IMR-90 (cell line): Measurements from ENCODE around the gene DAGLA. TPM values are rescaled to one million over a fixed set of nuclear protein-coding genes. Genes with fewer than 3 reads are reported as not detected.

Experiments used
- ATAC-seq: fragments of 200-7000 bp; cut with Tn5 transposase; 2 replicates; pipeline ENCODE4 v1.9.1; 2020; ENCODE audit warnings: low read depth, mild to moderate bottlenecking, moderate library complexity
- BruUV-seq: library from RNA; stranded (reverse); fragments of 400-500 nt; replicated peaks from 2 replicates; lab custom pipeline; 2021; lab: Mats Ljungman, UMichigan
- CTCF ChIA-PET: fragments of 300-600 bp; formaldehyde crosslinking; extraction: SDS; loops from one replicate; lab custom pipeline; 2021; ENCODE audit warnings: antibody characterized with exemption; lab: Yijun Ruan, JAX
- POLR2A ChIA-PET: fragments of 300-600 bp; sonication (Branson Sonifier 250); formaldehyde crosslinking; loops from one replicate; lab custom pipeline; 2022; ENCODE audit warnings: antibody characterized with exemption; ENCODE audit not compliant: unreplicated experiment; lab: Charles Lee
- DNase-seq: peaks from one replicate; pipeline ENCODE4 v3.0.0; 2013
- H2AFZ ChIP-seq: replicated peaks from 2 replicates; pipeline ENCODE3; 2013; ENCODE audit warnings: low read length, mild to moderate bottlenecking; ENCODE audit not compliant: poor library complexity
- H2AK5ac ChIP-seq: 2 replicates; pipeline ENCODE4 v1.6.1; 2013; ENCODE audit warnings: low read depth, low read length, inconsistent platforms
- H2AK9ac ChIP-seq: replicated peaks from 2 replicates; pipeline ENCODE3; 2013; ENCODE audit warnings: mild to moderate bottlenecking, low read depth, low read length, moderate library complexity; ENCODE audit not compliant: poor library complexity
- H2BK120ac ChIP-seq: 2 replicates; pipeline ENCODE4 v1.6.1; 2013; ENCODE audit warnings: low read depth, low read length, inconsistent platforms
- H2BK15ac ChIP-seq: 3 replicates; pipeline ENCODE4 v1.6.1; 2013; ENCODE audit warnings: low read depth, low read length, inconsistent platforms
- H2BK20ac ChIP-seq: 2 replicates; pipeline ENCODE4 v1.6.1; 2013; ENCODE audit warnings: low read depth, mild to moderate bottlenecking, inconsistent platforms, low read length, moderate library complexity
- H2BK5ac ChIP-seq: 2 replicates; pipeline ENCODE4 v1.6.1; 2013; ENCODE audit warnings: mild to moderate bottlenecking, low read depth, low read length, inconsistent platforms; ENCODE audit not compliant: poor library complexity, severe bottlenecking
- H3K14ac ChIP-seq: replicated peaks from 2 replicates; pipeline ENCODE4 v1.6.1; 2013; ENCODE audit warnings: low read depth, low read length, inconsistent platforms
- H3K18ac ChIP-seq: 2 replicates; pipeline ENCODE4 v1.6.1; 2013; ENCODE audit warnings: low read depth, low read length, control low read depth
- H3K23ac ChIP-seq: 2 replicates; pipeline ENCODE4 v1.6.1; 2013; ENCODE audit warnings: low read depth, low read length, inconsistent platforms
- H3K27ac ChIP-seq: 2 replicates; pipeline ENCODE4 v1.5.1; 2013; ENCODE audit warnings: mild to moderate bottlenecking, control low read depth, low read length; ENCODE audit not compliant: insufficient read depth
- H3K27me3 ChIP-seq: 2 replicates; pipeline ENCODE4 v1.6.1; 2013; ENCODE audit warnings: low read length; ENCODE audit not compliant: control insufficient read depth, insufficient read depth
- H3K36me3 ChIP-seq: 2 replicates; pipeline ENCODE4 v1.6.1; 2013; ENCODE audit warnings: low read length, mixed read lengths; ENCODE audit not compliant: control insufficient read depth, insufficient read depth
- H3K4ac ChIP-seq: 2 replicates; pipeline ENCODE4 v1.6.1; 2013; ENCODE audit warnings: low read depth, low read length, inconsistent platforms
- H3K4me1 ChIP-seq: 2 replicates; pipeline ENCODE4 v1.6.1; 2013; ENCODE audit warnings: low read length, mixed read lengths; ENCODE audit not compliant: control insufficient read depth, insufficient read depth
- H3K4me2 ChIP-seq: 2 replicates; pipeline ENCODE4 v1.6.1; 2013; ENCODE audit warnings: low read depth, mild to moderate bottlenecking, control low read depth, low read length, moderate library complexity
- H3K4me3 ChIP-seq: 2 replicates; pipeline ENCODE4 v1.5.1; 2013; ENCODE audit warnings: low read depth, mild to moderate bottlenecking, control low read depth, low read length, moderate library complexity; ENCODE audit not compliant: insufficient read depth
- H3K56ac ChIP-seq: 2 replicates; pipeline ENCODE4 v1.6.1; 2013; ENCODE audit warnings: low read length, inconsistent platforms; ENCODE audit not compliant: insufficient read depth; ENCODE audit errors: extremely low read depth
- H3K79me1 ChIP-seq, 2 experiments: 2 replicates each; pipeline ENCODE4 v1.6.1; 2013; ENCODE audit warnings: low read length in 2 of 2, inconsistent platforms in 1 of 2, low read depth in 1 of 2
- H3K9ac ChIP-seq: 2 replicates; pipeline ENCODE4 v1.6.1; 2013; ENCODE audit warnings: low read depth, low read length, control low read depth
- H3K9me1 ChIP-seq: 2 replicates; pipeline ENCODE4 v1.6.1; 2013; ENCODE audit warnings: low read length, inconsistent platforms; ENCODE audit not compliant: insufficient read depth
- H3K9me3 ChIP-seq: 2 replicates; pipeline ENCODE4 v1.6.1; 2013; ENCODE audit warnings: low read length; ENCODE audit not compliant: control insufficient read depth, insufficient read depth
- H4K20me1 ChIP-seq: 2 replicates; pipeline ENCODE4 v1.6.1; 2013; ENCODE audit warnings: low read length, inconsistent platforms; ENCODE audit not compliant: insufficient read depth
- H4K5ac ChIP-seq: 2 replicates; pipeline ENCODE4 v1.6.1; 2013; ENCODE audit warnings: mild to moderate bottlenecking, low read depth, low read length, control low read depth
- H4K8ac ChIP-seq, 2 experiments: 2 replicates each; pipeline ENCODE4 v1.6.1; 2013; ENCODE audit warnings: low read depth in 2 of 2, low read length in 2 of 2, control low read depth in 1 of 2, inconsistent platforms in 1 of 2
- H4K91ac ChIP-seq: 2 replicates; pipeline ENCODE4 v1.6.1; 2013; ENCODE audit warnings: low read depth, low read length, inconsistent platforms; ENCODE audit not compliant: insufficient read depth
- CTCF ChIP-seq: conservative IDR thresholded peaks from 2 replicates; pipeline ENCODE4 v1.5.1; 2012; ENCODE audit warnings: mild to moderate bottlenecking, low read depth, low read length, improper control_type of control experiment
- MAFK ChIP-seq: IDR thresholded peaks from 2 replicates; pipeline ENCODE4 v1.6.1; 2012; ENCODE audit warnings: low read depth, low read length, improper control_type of control experiment
- MAZ ChIP-seq: IDR thresholded peaks from 2 replicates; pipeline ENCODE4 v1.6.1; 2012; ENCODE audit warnings: low read depth, mild to moderate bottlenecking, low read length, improper control_type of control experiment, moderate library complexity, borderline replicate concordance
- RAD21 ChIP-seq: IDR thresholded peaks from 2 replicates; pipeline ENCODE4 v1.6.1; 2012; ENCODE audit warnings: low read length, improper control_type of control experiment
- RCOR1 ChIP-seq: IDR thresholded peaks from 2 replicates; pipeline ENCODE4 v1.6.1; 2012; ENCODE audit warnings: mild to moderate bottlenecking, low read length, improper control_type of control experiment; ENCODE audit not compliant: insufficient replicate concordance
- SMC3 ChIP-seq: fragments of 150-350 bp; IDR thresholded peaks from 2 replicates; pipeline ENCODE4 v1.6.1; 2016; ENCODE audit warnings: low read depth, mild to moderate bottlenecking, antibody characterized with exemption, low read length, moderate library complexity
- WGBS, 2 experiments: methylation state at CpG; one replicate each; pipeline versions ENCODE4 v1.1.5 to v1.1.7; 2013; ENCODE audit warnings: missing lambda C conversion rate in 2 of 2; ENCODE audit not compliant: insufficient read length in 1 of 2; ENCODE audit errors: extremely low coverage in 2 of 2; 5-methylcytosine and 5-hydroxymethylcytosine counted together
- dilution Hi-C: fragments of 300-500 bp; cut with HindIII; formaldehyde crosslinking; loops from one replicate; pipeline ENCODE4 v1.14.3; 2018; ENCODE audit warnings: low sequenced_read_pairs; ENCODE audit not compliant: unreplicated experiment
- in situ Hi-C: fragments of 300-500 bp; cut with MboI; formaldehyde crosslinking; loops from 3 replicates; pipeline ENCODE4 v1.14.3; 2019; ENCODE audit warnings: low sequenced_read_pairs, inconsistent platforms, mixed read lengths
- intact Hi-C: fragments of 100-400 bp; cut with micrococcal nuclease; formaldehyde crosslinking; loops from 2 replicates; pipeline ENCODE4 v1.10.0; 2022
- polyA plus RNA-seq, 3 experiments: library from polyadenylated mRNA; depleted of rRNA; stranded (reverse); fragments of >200 nt; gene quantifications; 2 replicates each; pipeline ENCODE4 v1.2.3, GENCODE V29; 2012; ENCODE audit warnings: low replicate concordance in 1 of 3
- total RNA-seq: library from RNA; depleted of rRNA; stranded (reverse); fragments of >200 nt; gene quantifications from 2 replicates; pipeline ENCODE4 v1.2.3, GENCODE V29; 2012

The DAGLA gene
- total and polyA plus RNA-seq, 2 of the 4 experiments (the other 2 are of a cell fraction): 0.90 to 3.8 TPM

DNA sequence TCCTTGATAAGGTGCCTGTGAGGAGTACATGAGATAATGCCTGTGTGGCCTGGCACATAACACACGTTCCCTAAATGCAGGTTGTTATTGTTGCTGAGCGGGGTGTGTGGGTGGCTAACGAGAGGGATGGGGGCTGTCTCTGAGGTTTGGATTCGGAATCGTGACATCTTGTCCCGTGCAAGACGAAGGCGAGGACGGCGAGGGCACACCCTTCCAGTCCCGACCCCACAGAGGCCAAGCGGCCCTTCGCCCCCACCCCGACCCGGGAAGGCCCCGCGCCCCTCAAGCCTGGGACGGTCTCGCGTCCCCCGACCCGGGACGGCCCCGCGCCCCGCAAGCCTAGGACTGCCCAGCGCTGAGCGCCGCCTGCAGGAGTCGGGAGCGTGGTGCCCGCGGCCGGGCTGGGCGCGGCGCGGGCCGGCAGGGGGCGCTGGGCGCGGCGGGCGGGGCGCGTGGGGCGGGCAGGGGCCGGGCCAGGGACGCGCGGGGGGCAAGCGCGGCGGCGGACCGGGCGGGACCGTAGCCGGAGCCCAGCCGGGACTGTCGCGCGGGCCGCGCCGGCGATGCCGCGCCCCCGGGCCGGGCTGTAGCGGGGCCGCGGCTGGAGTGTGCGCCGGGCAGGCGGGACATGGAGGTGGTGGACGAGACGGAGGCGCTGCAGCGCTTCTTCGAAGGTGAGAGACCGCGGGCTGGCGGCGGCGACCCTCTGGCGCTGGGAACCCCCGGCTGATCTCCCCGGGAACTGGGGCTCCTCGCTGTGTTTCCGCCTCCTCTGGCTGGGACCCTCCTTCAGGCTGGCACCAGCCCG, 72.1 kb downstream of the DAGLA start, which contains the start of gene MYRF:
Gene MYRF, plus strand, starts transcription at position 520 of the 808 bp plus-strand sequence. Its CDS starts 109 bp downstream, at position 629.
- peak within 1 kb of the TSS; percentile 71 for H3K4me3 ChIP-seq
- no peak within 1 kb of the TSS for H4K91ac ChIP-seq
- TF ChIP-seq RAD21 (peak; percentile 41; the same call in 1 of the 2 replicates), RCOR1 (no peak), MAFK (no peak), CTCF (peak; percentile 82), MAZ (peak; percentile 85; the same call in 1 of the 2 replicates), SMC3 (peak; percentile 27)
- H3K23ac ChIP-seq: peak within 1 kb of the TSS; percentile 71
- ChIA-PET CTCF (no interaction called here), POLR2A (no interaction called here)
- no peak within 1 kb of the TSS for H2BK15ac ChIP-seq
- H2AFZ ChIP-seq: peak within 1 kb of the TSS; percentile 88
- H3K79me1 ChIP-seq: 0 out of 4 replicates have a peak, but pooled peaks cover 0 to 3% of the 10 kb centered on the region in 2 experiments
- no peak within 1 kb of the TSS for H3K18ac ChIP-seq
- H2BK5ac ChIP-seq: no peak within 1 kb of the TSS
- no peaks in the 10 kb centered on the region for H3K9me1 ChIP-seq
- in situ Hi-C loops (no loop called here), dilution Hi-C loops (no loop called here), intact Hi-C loops (loop anchor here (1.0 kb wide), 1 partner anchor 24 kb away; no protein-coding TSS in a partner anchor)
- no peak within 1 kb of the TSS; the same call in 1 of the 2 replicates for H3K4ac ChIP-seq
- no TSS peak for BruUV-seq
- H3K14ac ChIP-seq: no peak within 1 kb of the TSS
- H3K4me1 ChIP-seq: peaks cover 15% of the 10 kb centered on the region
- H2BK120ac ChIP-seq: no peak within 1 kb of the TSS
- peak within 1 kb of the TSS; percentile 29; the same call in 1 of the 2 replicates for H3K27ac ChIP-seq
- H3K56ac ChIP-seq: no peak within 1 kb of the TSS
- no peak within 1 kb of the TSS for H2BK20ac ChIP-seq
- H4K8ac ChIP-seq: peak within 1 kb of the TSS; percentile 66 to 70; a peak in 1 of 4 replicates
- peak within 1 kb of the TSS; percentile 56 for H2AK9ac ChIP-seq
- H3K9ac ChIP-seq: peak within 1 kb of the TSS; percentile 64
- peak within 1 kb of the TSS; percentile 86 for H3K4me2 ChIP-seq
- no peaks in the 10 kb centered on the region for H3K36me3 ChIP-seq
- no peaks in the 10 kb centered on the region for H4K20me1 ChIP-seq
- 0 out of 2 replicates have a peak within 1 kb of the TSS, but pooled peaks have one; percentile 28 for H4K5ac ChIP-seq
- peak within 1 kb of the TSS; percentile 1; the same call in 1 of the 2 replicates for H2AK5ac ChIP-seq
- H3K27me3 ChIP-seq: peaks cover 3% of the 10 kb centered on the region; the same call in 1 of the 2 replicates
- ATAC-seq (peak; percentile 92), DNase-seq (peak; percentile 14)
- H3K9me3 ChIP-seq: no peaks in the 10 kb centered on the region
- WGBS, 2 experiments: 0% methylated on average over 31 of the region's 93 CpGs; no CpG with 5 or more reads in 1 of the 2 experiments
